Testis (tissue), 2 donors: ENCODE measurements around the gene MTR.

ENCODE experiments used
- CTCF ChIP-seq, 3 experiments: fragments of 450-650 bp in 2 of 3; fragments of 200-600 bp in 1 of 3; sonication (generic) in 1 of 3; IDR thresholded peaks; one replicate each; pipeline ENCODE4 v1.5.1; 2016 to 2019; ENCODE audit warnings: antibody characterized with exemption in 3 of 3, mild to moderate bottlenecking in 2 of 3, moderate library complexity in 1 of 3
- POLR2A ChIP-seq: fragments of 450-650 bp; IDR thresholded peaks from one replicate; pipeline ENCODE4 v1.6.1; 2017; ENCODE audit warnings: antibody characterized with exemption, mild to moderate bottlenecking, moderate library complexity

GRCh38 chr1:236864996-236865817 lies 70.1 kb downstream of the MTR start:
- TF ChIP-seq CTCF (IDR thresholded peaks at IDR 0.05) (no peak), POLR2A (no peak)
